NCI-H2196 treated with DMSO at 0.1 percent for 48 hours (cell line): Measurements from ENCODE around the gene SMCO2.

Experiments
- DNase-seq: peaks from one replicate; lab custom pipeline; 2025; ENCODE audit not compliant: unreplicated experiment; lab: John Stamatoyannopoulos, UW

The SMCO2 gene

GRCh38 chr12:27549236-27549800 is 102.8 kb downstream of the SMCO2 start:
- DNase-seq: no peak

DNA sequence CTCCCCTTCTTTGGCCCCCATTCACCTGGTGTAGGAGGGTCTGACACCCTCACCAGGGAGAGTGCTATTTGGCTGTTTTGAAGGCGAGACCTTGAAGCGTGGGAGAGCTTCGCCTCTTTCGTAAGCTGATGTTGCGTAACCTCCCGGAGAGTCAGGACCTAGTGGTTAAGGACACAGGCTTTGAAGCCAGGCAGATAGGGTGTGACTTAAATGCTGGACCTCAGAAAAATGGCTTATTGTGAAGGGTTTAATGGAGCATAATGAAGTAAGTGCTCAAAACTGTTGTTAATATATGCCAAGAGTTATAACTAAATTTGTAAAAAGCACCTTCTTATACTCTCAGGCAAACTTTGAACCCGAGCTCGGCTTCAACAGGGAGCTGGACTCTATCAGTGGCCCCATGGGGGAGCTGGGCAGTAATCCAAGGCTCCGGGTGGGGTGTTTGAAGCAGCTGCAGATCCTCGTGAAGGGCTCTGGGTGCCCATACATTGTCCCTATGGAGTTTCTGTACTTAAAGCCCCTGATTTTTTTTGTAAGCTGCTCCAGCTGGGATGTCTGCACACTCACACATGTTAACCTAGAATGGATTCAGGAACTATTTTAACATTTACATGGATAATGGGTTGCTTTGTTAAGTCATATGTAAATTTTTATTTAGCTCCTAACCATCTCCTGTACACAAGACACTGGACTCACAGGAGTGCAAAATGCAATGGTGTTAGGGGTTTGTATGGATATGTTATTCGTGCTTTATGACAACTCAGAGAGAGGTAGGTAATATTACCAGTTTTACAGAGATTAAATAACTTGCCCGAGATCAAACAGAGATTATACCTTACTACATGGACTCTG is 103.5 kb downstream of the SMCO2 start:
- no peak for DNase-seq

DNA sequence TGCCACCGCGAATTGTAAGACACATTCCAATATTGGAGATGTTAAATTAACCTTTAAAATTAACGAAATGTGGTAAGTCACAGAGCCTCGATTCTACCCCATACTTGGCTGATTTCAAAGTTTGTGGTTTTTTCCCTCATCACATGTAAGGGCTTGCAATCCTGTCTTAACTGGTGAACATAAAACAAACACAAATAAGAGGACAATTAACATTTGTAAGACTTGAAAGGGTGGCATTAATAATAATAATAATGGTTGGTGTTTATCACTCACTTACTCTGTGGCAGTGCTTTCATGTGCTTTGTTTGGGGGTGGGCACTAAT is 104.1 kb downstream of the SMCO2 start:
- DNase-seq: no peak

DNA sequence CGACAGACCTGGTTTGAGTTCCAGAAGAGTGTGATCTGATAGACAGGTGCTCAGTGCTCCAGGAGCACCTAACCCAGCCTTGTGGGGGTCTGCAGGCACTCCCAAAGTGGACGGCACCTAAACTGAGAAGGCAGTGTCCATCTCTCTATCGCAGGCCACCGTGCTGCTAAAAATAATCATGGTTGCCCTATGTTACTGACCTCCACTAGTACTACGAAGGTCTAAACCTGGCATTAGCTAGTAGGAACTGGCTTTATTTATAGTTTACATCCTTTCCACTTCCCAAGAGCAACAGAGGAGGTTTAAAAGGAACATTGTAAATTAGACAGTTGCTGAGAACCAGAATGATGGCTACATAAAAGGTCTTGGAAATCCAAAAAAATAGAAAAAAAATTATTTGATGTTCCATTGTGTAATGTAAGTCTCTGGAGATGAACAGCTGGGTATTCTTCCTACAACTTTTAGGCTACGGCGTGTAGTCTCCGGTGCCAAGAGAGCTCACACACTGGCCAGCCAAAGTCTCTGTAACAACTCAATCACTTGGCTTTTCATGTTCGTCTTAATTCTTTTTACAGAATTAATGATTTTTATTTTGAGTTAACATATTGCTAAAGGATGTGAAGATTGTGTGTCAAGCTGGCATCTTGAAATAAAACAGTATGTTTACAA is 104.8 kb downstream of the SMCO2 start:
- no peak for DNase-seq
